Endothelial cell (in vitro differentiated cells): ENCODE measurements around the gene GAS7. TPM values are rescaled to one million over a fixed set of nuclear protein-coding genes. Genes with fewer than 3 reads are reported as not detected.

Experiments used
- DNase-seq: peaks from one replicate; pipeline ENCODE4 v3.0.0; 2021; ENCODE audit warnings: low spot score
- H3K27ac Mint-ChIP-seq: one replicate; pipeline ENCODE4 v1.8.0; 2021; ENCODE audit warnings: mixed read lengths, inconsistent platforms; ENCODE audit not compliant: unreplicated experiment
- H3K27me3 Mint-ChIP-seq: one replicate; pipeline ENCODE4 v1.8.0; 2021; ENCODE audit warnings: mild to moderate bottlenecking, moderate library complexity, mixed read lengths, inconsistent platforms; ENCODE audit not compliant: unreplicated experiment
- H3K36me3 Mint-ChIP-seq: one replicate; pipeline ENCODE4 v1.8.0; 2021; ENCODE audit warnings: mild to moderate bottlenecking, low read depth, mixed read lengths, inconsistent platforms; ENCODE audit not compliant: unreplicated experiment
- H3K4me1 Mint-ChIP-seq: one replicate; pipeline ENCODE4 v1.8.0; 2021; ENCODE audit warnings: mild to moderate bottlenecking, mixed read lengths, inconsistent platforms; ENCODE audit not compliant: unreplicated experiment
- H3K4me3 Mint-ChIP-seq: one replicate; pipeline ENCODE4 v1.8.0; 2021; ENCODE audit warnings: mild to moderate bottlenecking, mixed read lengths, inconsistent platforms; ENCODE audit not compliant: unreplicated experiment
- H3K9me3 Mint-ChIP-seq: one replicate; pipeline ENCODE4 v1.8.0; 2021; ENCODE audit warnings: mixed read lengths, inconsistent platforms; ENCODE audit not compliant: unreplicated experiment
- total RNA-seq: library from RNA; stranded (reverse); fragmentation: NEBNext Ultra II Directional; extraction: Animal tissue kit (Norgen Biotek cat#: 25700); gene quantifications from one replicate; pipeline ENCODE4 v1.2.1, GENCODE V29; 2021; ENCODE audit not compliant: unreplicated experiment
- TF ChIP-seq, protein P1 (sequence below): fragments of 200-600 bp; sonication (generic); IDR thresholded peaks from one replicate; pipeline ENCODE4 v1.5.0; 2021; ENCODE audit warnings: antibody characterized with exemption; ENCODE audit not compliant: unreplicated experiment

Gene GAS7
- total RNA-seq, 1 donor from 2014 or later = 7.0 TPM

GRCh38 chr17:9986754-9987382 is 211.5 kb downstream of the GAS7 start:
- TF ChIP-seq, protein P1, sequence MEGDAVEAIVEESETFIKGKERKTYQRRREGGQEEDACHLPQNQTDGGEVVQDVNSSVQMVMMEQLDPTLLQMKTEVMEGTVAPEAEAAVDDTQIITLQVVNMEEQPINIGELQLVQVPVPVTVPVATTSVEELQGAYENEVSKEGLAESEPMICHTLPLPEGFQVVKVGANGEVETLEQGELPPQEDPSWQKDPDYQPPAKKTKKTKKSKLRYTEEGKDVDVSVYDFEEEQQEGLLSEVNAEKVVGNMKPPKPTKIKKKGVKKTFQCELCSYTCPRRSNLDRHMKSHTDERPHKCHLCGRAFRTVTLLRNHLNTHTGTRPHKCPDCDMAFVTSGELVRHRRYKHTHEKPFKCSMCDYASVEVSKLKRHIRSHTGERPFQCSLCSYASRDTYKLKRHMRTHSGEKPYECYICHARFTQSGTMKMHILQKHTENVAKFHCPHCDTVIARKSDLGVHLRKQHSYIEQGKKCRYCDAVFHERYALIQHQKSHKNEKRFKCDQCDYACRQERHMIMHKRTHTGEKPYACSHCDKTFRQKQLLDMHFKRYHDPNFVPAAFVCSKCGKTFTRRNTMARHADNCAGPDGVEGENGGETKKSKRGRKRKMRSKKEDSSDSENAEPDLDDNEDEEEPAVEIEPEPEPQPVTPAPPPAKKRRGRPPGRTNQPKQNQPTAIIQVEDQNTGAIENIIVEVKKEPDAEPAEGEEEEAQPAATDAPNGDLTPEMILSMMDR = no peak
- peaks cover 4% of the 10 kb centered on the region for H3K27me3 Mint-ChIP-seq
- H3K9me3 Mint-ChIP-seq = no peaks in the 10 kb centered on the region
- no peak overlapping the region for H3K4me3 Mint-ChIP-seq
- peaks cover 4% of the 10 kb centered on the region for H3K36me3 Mint-ChIP-seq
- peaks cover 5% of the 10 kb centered on the region for H3K4me1 Mint-ChIP-seq
- no peak for DNase-seq
- H3K27ac Mint-ChIP-seq = no peak overlapping the region

- H3K27me3 Mint-ChIP-seq = peaks cover 4% of the 10 kb centered on the region
- DNase-seq = no peak
- no peak overlapping the region for H3K4me3 Mint-ChIP-seq
- H3K4me1 Mint-ChIP-seq = peaks cover 5% of the 10 kb centered on the region
- H3K36me3 Mint-ChIP-seq = peaks cover 4% of the 10 kb centered on the region
- H3K27ac Mint-ChIP-seq = no peak overlapping the region
- TF ChIP-seq, protein P1 = no peak
- no peaks in the 10 kb centered on the region for H3K9me3 Mint-ChIP-seq
These were observed 212.8 kb downstream of the GAS7 start for GRCh38 chr17:9985646-9986045.

GRCh38 chr17:9984768-9985167 is 213.6 kb downstream of the GAS7 start:
- DNase-seq = no peak
- H3K36me3 Mint-ChIP-seq = peaks cover 4% of the 10 kb centered on the region
- H3K4me1 Mint-ChIP-seq = peaks cover 8% of the 10 kb centered on the region
- no peak overlapping the region for H3K27ac Mint-ChIP-seq
- TF ChIP-seq, protein P1 = no peak
- peaks cover 4% of the 10 kb centered on the region for H3K27me3 Mint-ChIP-seq
- no peaks in the 10 kb centered on the region for H3K9me3 Mint-ChIP-seq
- H3K4me3 Mint-ChIP-seq = no peak overlapping the region

DNA sequence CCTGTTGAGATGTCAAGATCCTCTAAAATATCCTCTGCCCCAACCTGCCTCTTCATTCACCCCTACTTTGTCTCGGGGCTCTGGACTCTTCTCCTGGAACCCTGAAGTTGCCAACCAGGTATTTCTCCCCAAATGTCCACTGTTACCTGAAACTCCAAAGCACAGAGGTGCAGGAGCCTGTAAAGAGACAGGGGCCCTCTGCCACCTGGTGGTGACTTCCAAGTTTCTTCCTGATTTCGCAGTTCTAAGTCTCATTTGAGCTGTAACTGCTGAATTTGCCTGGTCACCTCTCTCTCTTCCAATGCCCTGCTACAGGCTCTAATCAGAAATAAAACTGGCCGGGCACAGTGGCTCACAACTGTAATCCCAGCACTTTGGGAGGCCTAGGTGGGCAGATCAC is 216.2 kb downstream of the GAS7 start:
- no peaks in the 10 kb centered on the region for H3K9me3 Mint-ChIP-seq
- no peak overlapping the region for H3K4me3 Mint-ChIP-seq
- TF ChIP-seq, protein P1 = no peak
- peaks cover 2% of the 10 kb centered on the region for H3K4me1 Mint-ChIP-seq
- H3K27ac Mint-ChIP-seq = no peak overlapping the region
- H3K36me3 Mint-ChIP-seq = no peaks in the 10 kb centered on the region
- no peak for DNase-seq
- H3K27me3 Mint-ChIP-seq = peaks cover 3% of the 10 kb centered on the region

GRCh38 chr17:9981344-9981915 is 217.0 kb downstream of the GAS7 start:
- Mint-ChIP-seq H3K4me3 (no peak overlapping the region), H3K36me3 (no peaks in the 10 kb centered on the region), H3K4me1 (peaks cover 2% of the 10 kb centered on the region), H3K27ac (no peak overlapping the region), H3K9me3 (no peaks in the 10 kb centered on the region), H3K27me3 (peaks cover 2% of the 10 kb centered on the region)
- TF ChIP-seq, protein P1 = no peak
- no peak for DNase-seq
